Measurements from ENCODE around the gene RGS3.

DNA sequence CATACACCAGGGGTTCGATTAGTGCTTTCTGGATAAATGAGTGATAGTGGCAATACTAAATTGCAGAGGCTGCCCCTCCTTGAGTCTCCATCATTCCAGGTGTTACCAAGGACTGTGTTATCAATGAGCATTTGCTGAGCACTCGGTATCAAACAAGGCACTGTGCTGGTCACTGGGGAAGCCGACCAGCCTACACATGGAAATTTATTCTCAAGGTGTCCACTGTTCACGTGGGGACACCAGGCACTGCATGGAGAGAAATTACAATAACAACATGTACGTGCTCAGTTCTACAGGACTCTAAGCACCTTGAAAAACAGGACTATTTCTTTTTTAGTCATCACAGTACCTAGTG is 22.2 kb downstream of the RGS3 start:
- TF ChIP-seq CTCF (IDR thresholded peaks at IDR 0.05) (no peak), POLR2A (IDR thresholded peaks at IDR 0.05) (no peak)
